ENCODE results near the gene NEDD4L.

- TF ChIP-seq CTCF (IDR thresholded peaks at IDR 0.05): no peak
- no peak for TF ChIP-seq POLR2A (IDR thresholded peaks at IDR 0.05; ENCODE audit: low read depth)
- TF ChIP-seq POLR2AphosphoS5 (IDR thresholded peaks at IDR 0.05): no peak
- no peak for TF ChIP-seq EP300 (IDR thresholded peaks at IDR 0.05)
Observed at GRCh38 chr18:58298251-58299134, 254.5 kb downstream of the NEDD4L start.

Measured in esophagus muscularis mucosa (tissue), 4 donors.